Measurements from ENCODE around the gene WIF1.

WIF1 gene

GRCh38 chr12:65119063-65119462 is 2.0 kb downstream of the WIF1 start:
- CTCF ChIA-PET, result no interaction called here

DNA sequence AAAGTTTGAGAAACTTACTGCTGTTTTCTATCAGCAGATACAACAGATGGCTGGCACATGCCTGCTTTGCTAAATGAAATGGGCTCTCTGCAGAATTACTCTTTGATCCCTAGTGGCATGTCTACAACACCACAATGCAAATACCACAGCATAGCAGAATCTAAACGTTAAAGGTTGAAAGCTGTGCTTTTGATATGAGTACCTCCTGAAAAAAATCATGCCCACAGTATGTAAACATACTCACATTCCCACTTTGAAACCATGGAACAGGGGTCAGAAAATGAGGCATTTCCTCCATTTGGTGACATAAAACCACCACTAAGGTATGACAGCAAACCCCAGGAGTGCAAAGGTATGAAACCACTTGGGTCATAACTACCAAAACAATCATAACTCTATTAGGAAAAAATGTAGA is 7.5 kb downstream of the WIF1 start:
- TF ChIP-seq ARNT (IDR thresholded peaks at IDR 0.05), result no peak
- TF ChIP-seq FOXA1 (IDR thresholded peaks at IDR 0.05), result no peak
- TF ChIP-seq CTBP1 (IDR thresholded peaks at IDR 0.05; ENCODE audit: borderline replicate concordance), result no peak
- no peak for TF ChIP-seq SUZ12 (IDR thresholded peaks at IDR 0.05)
- TF ChIP-seq FOXK2 (IDR thresholded peaks at IDR 0.05), result no peak
- no peak for TF ChIP-seq BHLHE40 (IDR thresholded peaks at IDR 0.05; ENCODE audit: borderline replicate concordance)
- TF ChIP-seq HDGF (IDR thresholded peaks at IDR 0.05; ENCODE audit: borderline replicate concordance), result no peak
- no peak for TF ChIP-seq SP1 (IDR thresholded peaks at IDR 0.05)
- TF ChIP-seq TARDBP (IDR thresholded peaks at IDR 0.05), result no peak
- POLR2A ChIA-PET, result no interaction called here
- CTCF ChIA-PET, result no interaction called here
- DNase-seq (ENCODE audit: extremely low spot score), result no peak

More at GRCh38 chr12:65119063-65119462, 2.0 kb downstream of the WIF1 start:
- no peak for DNase-seq (ENCODE audit: extremely low spot score)
- TF ChIP-seq ARNT (IDR thresholded peaks at IDR 0.05), result no peak
- TF ChIP-seq, protein P1, sequence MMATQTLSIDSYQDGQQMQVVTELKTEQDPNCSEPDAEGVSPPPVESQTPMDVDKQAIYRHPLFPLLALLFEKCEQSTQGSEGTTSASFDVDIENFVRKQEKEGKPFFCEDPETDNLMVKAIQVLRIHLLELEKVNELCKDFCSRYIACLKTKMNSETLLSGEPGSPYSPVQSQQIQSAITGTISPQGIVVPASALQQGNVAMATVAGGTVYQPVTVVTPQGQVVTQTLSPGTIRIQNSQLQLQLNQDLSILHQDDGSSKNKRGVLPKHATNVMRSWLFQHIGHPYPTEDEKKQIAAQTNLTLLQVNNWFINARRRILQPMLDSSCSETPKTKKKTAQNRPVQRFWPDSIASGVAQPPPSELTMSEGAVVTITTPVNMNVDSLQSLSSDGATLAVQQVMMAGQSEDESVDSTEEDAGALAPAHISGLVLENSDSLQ (IDR thresholded peaks at IDR 0.05), result no peak
- no peak for TF ChIP-seq FOXM1 (IDR thresholded peaks at IDR 0.05; ENCODE audit: borderline replicate concordance)
- POLR2A ChIA-PET, result no interaction called here

- CTCF ChIA-PET, result interaction anchor here (0.7 to 1.7 kb wide), 3 partner anchors 14 to 213 kb away, joined by 3 to 4 read pairs (median 3); partner anchors contain the start of gene WIF1
- no peak for DNase-seq (ENCODE audit: extremely low spot score)
- no peak for TF ChIP-seq NFRKB (IDR thresholded peaks at IDR 0.05)
- TF ChIP-seq CTBP1 (IDR thresholded peaks at IDR 0.05; ENCODE audit: borderline replicate concordance), result no peak
- no peak for TF ChIP-seq FOXM1 (IDR thresholded peaks at IDR 0.05; ENCODE audit: borderline replicate concordance)
- no peak for TF ChIP-seq L3MBTL2 (conservative IDR thresholded peaks at IDR 0.05)
- TF ChIP-seq SP1 (IDR thresholded peaks at IDR 0.05), result no peak
- TF ChIP-seq HDGF (IDR thresholded peaks at IDR 0.05; ENCODE audit: borderline replicate concordance), result no peak
- TF ChIP-seq, protein P1 (IDR thresholded peaks at IDR 0.05), result no peak
- no peak for TF ChIP-seq FOXA1 (IDR thresholded peaks at IDR 0.05)
- TF ChIP-seq ZNF384 (IDR thresholded peaks at IDR 0.05), result no peak
- no peak for TF ChIP-seq FOXK2 (IDR thresholded peaks at IDR 0.05)
- TF ChIP-seq ELF4 (IDR thresholded peaks at IDR 0.05), result no peak
- no peak for TF ChIP-seq TARDBP (IDR thresholded peaks at IDR 0.05)
- TF ChIP-seq ARNT (IDR thresholded peaks at IDR 0.05), result no peak
- no peak for TF ChIP-seq BHLHE40 (IDR thresholded peaks at IDR 0.05; ENCODE audit: borderline replicate concordance)
- no peak for TF ChIP-seq SUZ12 (IDR thresholded peaks at IDR 0.05)
- POLR2A ChIA-PET, result no interaction called here
These were observed 14.2 kb downstream of the WIF1 start for GRCh38 chr12:65106948-65107347.

- ChIA-PET CTCF (no interaction called here), POLR2A (no interaction called here)
- DNase-seq (ENCODE audit: extremely low spot score), result peak; percentile 13
- TF ChIP-seq ELF4 (IDR thresholded peaks at IDR 0.05) (no peak), CTBP1 (IDR thresholded peaks at IDR 0.05; ENCODE audit: borderline replicate concordance) (no peak)
These were observed 21.0 kb downstream of the WIF1 start for GRCh38 chr12:65100140-65100539.

DNA sequence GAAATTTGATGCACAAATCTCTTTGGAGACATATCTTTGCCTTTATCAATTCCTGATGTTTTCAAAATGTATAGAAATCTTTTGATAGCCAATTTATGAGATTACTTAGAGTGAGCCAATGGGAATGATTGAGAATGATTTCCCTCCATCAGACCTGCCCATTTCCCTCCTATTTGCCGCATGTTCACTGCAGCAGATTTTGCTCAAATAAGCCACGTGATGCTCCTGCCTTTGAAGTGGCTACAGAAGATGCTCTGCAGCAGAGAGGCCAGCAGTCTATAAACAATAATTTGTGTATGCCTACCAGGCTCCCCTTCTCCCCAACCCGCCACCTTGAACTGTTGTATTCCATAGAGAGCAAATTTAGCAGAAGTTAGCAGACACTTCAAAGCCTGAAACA is 21.9 kb downstream of the WIF1 start:
- ChIA-PET CTCF (interaction anchor here (0.6 kb wide), 2 partner anchors 119 to 208 kb away, joined by 3 to 5 read pairs; no protein-coding TSS in a partner anchor), POLR2A (no interaction called here)
- no peak for DNase-seq (ENCODE audit: extremely low spot score)
- TF ChIP-seq, protein P1 (IDR thresholded peaks at IDR 0.05), result no peak
- 0 out of 2 replicates have a peak, but pooled peaks have one; percentile 21 for TF ChIP-seq L3MBTL2 (conservative IDR thresholded peaks at IDR 0.05)

GRCh38 chr12:65098364-65098763 is 22.7 kb downstream of the WIF1 start:
- ChIA-PET POLR2A (no interaction called here), CTCF (no interaction called here)
- no peak for DNase-seq (ENCODE audit: extremely low spot score)
- TF ChIP-seq FOXK2 (IDR thresholded peaks at IDR 0.05) (no peak), TARDBP (IDR thresholded peaks at IDR 0.05) (no peak), HDGF (IDR thresholded peaks at IDR 0.05; ENCODE audit: borderline replicate concordance) (no peak), L3MBTL2 (conservative IDR thresholded peaks at IDR 0.05) (no peak), ELF4 (IDR thresholded peaks at IDR 0.05) (no peak), FOXM1 (IDR thresholded peaks at IDR 0.05; ENCODE audit: borderline replicate concordance) (no peak), LEF1 (IDR thresholded peaks at IDR 0.05; ENCODE audit: borderline replicate concordance) (no peak), ZNF384 (IDR thresholded peaks at IDR 0.05) (no peak), FOXA1 (IDR thresholded peaks at IDR 0.05) (no peak), ARNT (IDR thresholded peaks at IDR 0.05) (no peak), BHLHE40 (IDR thresholded peaks at IDR 0.05; ENCODE audit: borderline replicate concordance) (no peak), SUZ12 (IDR thresholded peaks at IDR 0.05) (no peak), CTBP1 (IDR thresholded peaks at IDR 0.05; ENCODE audit: borderline replicate concordance) (no peak), SP1 (IDR thresholded peaks at IDR 0.05) (no peak), NFRKB (IDR thresholded peaks at IDR 0.05) (no peak)
- TF ChIP-seq, protein P1 (IDR thresholded peaks at IDR 0.05), result no peak

DNA sequence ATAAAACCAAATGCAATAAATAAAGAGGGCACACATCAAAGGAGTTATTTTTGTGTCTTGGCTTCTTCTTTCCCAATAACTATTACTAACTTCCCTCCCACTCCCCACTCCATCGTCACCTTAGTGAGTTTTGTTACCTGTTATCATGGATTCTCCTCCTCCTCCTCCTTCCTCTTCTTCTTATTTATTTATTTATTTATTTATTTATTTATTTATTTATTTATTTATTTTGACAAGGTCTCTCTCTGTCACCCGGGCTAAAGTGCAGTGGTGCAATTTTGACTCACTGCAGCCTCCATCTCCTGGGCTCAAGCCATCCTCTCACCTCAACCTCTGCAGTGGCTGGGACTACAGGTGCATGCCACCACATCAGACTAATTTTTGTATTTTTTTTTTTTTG is 26.4 kb downstream of the WIF1 start:
- ChIA-PET CTCF (no interaction called here), POLR2A (no interaction called here)
- no peak for DNase-seq (ENCODE audit: extremely low spot score)
- TF ChIP-seq LEF1 (IDR thresholded peaks at IDR 0.05; ENCODE audit: borderline replicate concordance), result no peak
- TF ChIP-seq TARDBP (IDR thresholded peaks at IDR 0.05), result no peak
- no peak for TF ChIP-seq ZNF384 (IDR thresholded peaks at IDR 0.05)
- no peak for TF ChIP-seq FOXK2 (IDR thresholded peaks at IDR 0.05)
- TF ChIP-seq ARNT (IDR thresholded peaks at IDR 0.05), result no peak
- no peak for TF ChIP-seq FOXM1 (IDR thresholded peaks at IDR 0.05; ENCODE audit: borderline replicate concordance)
- no peak for TF ChIP-seq SUZ12 (IDR thresholded peaks at IDR 0.05)
- TF ChIP-seq, protein P1 (IDR thresholded peaks at IDR 0.05), result no peak
- TF ChIP-seq HDGF (IDR thresholded peaks at IDR 0.05; ENCODE audit: borderline replicate concordance), result no peak
- TF ChIP-seq L3MBTL2 (conservative IDR thresholded peaks at IDR 0.05), result no peak
- no peak for TF ChIP-seq CTBP1 (IDR thresholded peaks at IDR 0.05; ENCODE audit: borderline replicate concordance)
- no peak for TF ChIP-seq SP1 (IDR thresholded peaks at IDR 0.05)
- no peak for TF ChIP-seq BHLHE40 (IDR thresholded peaks at IDR 0.05; ENCODE audit: borderline replicate concordance)
- no peak for TF ChIP-seq NFRKB (IDR thresholded peaks at IDR 0.05)
- no peak for TF ChIP-seq ELF4 (IDR thresholded peaks at IDR 0.05)

All from HEK293T (cell line).